ENCODE data around the gene ISOC2. TPM values are rescaled to one million over a fixed set of nuclear protein-coding genes. Genes with fewer than 3 reads are reported as not detected.

ISOC2 gene
- polyA plus RNA-seq, 1 donor = 30.4 TPM

DNA sequence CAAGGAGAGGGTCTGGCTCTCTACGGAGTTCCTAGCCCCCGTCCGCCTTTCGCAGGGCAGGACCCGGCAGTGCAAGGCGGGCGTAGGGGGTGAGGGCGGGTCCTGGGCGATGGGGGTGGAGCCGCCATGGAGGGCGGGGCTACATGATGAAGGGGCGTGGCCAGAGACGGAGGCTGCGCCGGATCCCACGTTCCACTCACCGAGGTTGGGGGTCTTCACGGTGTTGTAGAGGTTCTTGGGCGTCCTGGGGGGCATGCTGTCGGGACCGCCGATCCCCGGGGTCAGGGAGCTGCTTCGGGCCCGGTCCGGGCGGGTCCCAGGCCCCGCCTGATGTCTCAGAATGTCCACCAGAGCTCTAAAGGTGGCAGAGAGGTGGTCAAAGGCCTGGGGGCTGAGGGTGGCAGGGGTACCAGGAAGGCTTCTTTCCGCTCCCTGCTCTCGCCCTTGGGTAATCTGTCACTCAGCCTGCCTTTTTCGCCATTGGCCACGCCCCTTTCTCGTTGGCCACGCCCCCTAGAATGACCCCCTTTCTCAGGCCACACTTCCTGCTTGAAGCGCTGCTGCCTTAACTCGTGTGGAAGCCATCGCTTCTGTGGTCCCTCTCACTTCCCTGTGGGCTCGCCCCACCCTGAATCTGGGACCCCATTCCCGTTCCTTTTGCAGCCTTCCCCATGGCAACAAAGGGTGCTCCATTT, 20.9 kb downstream of the ISOC2 start:
- Histone ChIP-seq H3K27me3 (ENCODE audit: control insufficient read depth, insufficient read depth, low read length) (peaks cover 74% of the 10 kb centered on the region), H3K4me3 (ENCODE audit: low read length) (no peak overlapping the region), H3K9me3 (ENCODE audit: control insufficient read depth, low read depth, low read length) (peaks cover 9% of the 10 kb centered on the region), H3K27ac (ENCODE audit: low read length) (no peak overlapping the region), H3K36me3 (ENCODE audit: control insufficient read depth, insufficient read depth, low read length) (no peaks in the 10 kb centered on the region), H3K4me1 (ENCODE audit: control insufficient read depth, insufficient read depth, low read length) (peaks cover 4% of the 10 kb centered on the region)
- DNase-seq = no peak
- no CpG with 5 or more reads among the region's 39 CpGs for WGBS (ENCODE audit: insufficient coverage, low lambda C conversion rate)

DNA sequence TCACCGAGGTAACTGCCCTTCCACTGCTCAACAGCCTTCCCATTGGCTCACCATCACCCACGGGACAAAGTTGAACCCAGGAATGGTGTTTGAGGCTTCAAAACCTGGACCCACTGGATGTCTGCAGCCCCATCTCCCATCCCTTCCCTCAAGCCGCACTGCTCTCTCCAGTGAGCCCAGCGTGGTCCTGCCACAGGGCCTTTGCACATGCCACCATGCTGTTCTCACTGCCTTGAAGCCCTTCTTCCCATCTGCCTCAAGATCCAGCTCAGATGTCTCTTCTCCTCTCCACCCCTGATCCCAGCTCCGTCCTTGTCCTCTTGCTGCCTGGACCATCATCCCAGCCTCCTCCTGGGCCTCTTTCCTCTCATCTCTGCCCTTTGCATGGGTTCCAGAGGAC, 22.4 kb downstream of the ISOC2 start:
- H3K4me1 ChIP-seq (ENCODE audit: control insufficient read depth, insufficient read depth, low read length) = peaks cover 4% of the 10 kb centered on the region
- no peak for DNase-seq
- WGBS (ENCODE audit: insufficient coverage, low lambda C conversion rate) = 63% methylated on average over 2 of the region's 5 CpGs
- H3K27ac ChIP-seq (ENCODE audit: low read length) = no peak overlapping the region
- H3K36me3 ChIP-seq (ENCODE audit: control insufficient read depth, insufficient read depth, low read length) = no peaks in the 10 kb centered on the region
- H3K4me3 ChIP-seq (ENCODE audit: low read length) = no peak overlapping the region
- H3K9me3 ChIP-seq (ENCODE audit: control insufficient read depth, low read depth, low read length) = peaks cover 16% of the 10 kb centered on the region
- H3K27me3 ChIP-seq (ENCODE audit: control insufficient read depth, insufficient read depth, low read length) = peaks cover 61% of the 10 kb centered on the region

DNA sequence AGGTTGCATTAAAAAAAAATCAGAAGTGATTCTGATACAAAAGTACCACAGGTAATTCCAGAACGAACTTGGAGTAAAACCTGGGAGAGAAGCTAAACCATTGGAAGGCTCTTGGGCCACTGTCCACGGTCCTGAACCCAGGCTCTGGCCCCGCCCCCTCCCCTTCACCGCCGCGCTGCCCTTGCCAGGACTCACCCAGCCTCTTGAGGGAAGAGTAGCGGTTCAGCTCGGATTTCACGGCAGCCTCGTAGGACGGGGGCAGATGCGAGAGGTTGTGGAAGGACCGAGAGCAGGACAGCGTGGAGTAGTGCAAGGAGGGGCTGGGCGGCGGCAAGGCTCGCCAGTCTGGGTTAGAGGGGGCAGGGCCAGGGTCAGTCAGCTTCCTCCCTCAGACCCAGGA, 24.0 kb downstream of the ISOC2 start:
- Histone ChIP-seq H3K27ac (ENCODE audit: low read length) (no peak overlapping the region), H3K9me3 (ENCODE audit: control insufficient read depth, low read depth, low read length) (peaks cover 17% of the 10 kb centered on the region), H3K4me3 (ENCODE audit: low read length) (no peak overlapping the region), H3K27me3 (ENCODE audit: control insufficient read depth, insufficient read depth, low read length) (peaks cover 60% of the 10 kb centered on the region), H3K36me3 (ENCODE audit: control insufficient read depth, insufficient read depth, low read length) (no peaks in the 10 kb centered on the region), H3K4me1 (ENCODE audit: control insufficient read depth, insufficient read depth, low read length) (peaks cover 4% of the 10 kb centered on the region)
- peak in 1 of 2 donors; percentile 50 for DNase-seq
- no CpG with 5 or more reads among the region's 17 CpGs for WGBS (ENCODE audit: insufficient coverage, low lambda C conversion rate)

DNA sequence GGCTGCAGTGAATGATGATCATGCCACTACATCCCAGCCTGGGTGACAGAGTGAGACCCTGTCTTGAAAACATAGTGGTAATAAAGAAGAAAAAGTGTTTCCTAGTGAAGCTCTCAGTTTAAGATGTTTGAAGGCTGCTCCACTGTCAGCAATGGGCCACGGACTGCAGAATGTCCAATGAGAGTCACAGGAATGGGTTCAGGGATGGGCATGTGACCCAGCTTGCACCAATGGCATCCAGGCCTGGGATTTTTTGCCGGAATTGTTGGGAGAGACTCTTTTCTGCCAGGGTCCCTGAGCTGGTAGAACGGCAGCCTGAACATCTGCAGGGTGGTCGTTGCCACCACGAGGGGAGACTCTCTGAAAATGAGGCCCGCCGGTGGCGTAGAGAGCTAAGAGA, 24.6 kb downstream of the ISOC2 start:
- no peaks in the 10 kb centered on the region for H3K36me3 ChIP-seq (ENCODE audit: control insufficient read depth, insufficient read depth, low read length)
- no peak for DNase-seq
- H3K4me3 ChIP-seq (ENCODE audit: low read length) = no peak overlapping the region
- H3K9me3 ChIP-seq (ENCODE audit: control insufficient read depth, low read depth, low read length) = peaks cover 15% of the 10 kb centered on the region
- no CpG with 5 or more reads among the region's 8 CpGs for WGBS (ENCODE audit: insufficient coverage, low lambda C conversion rate)
- peaks cover 4% of the 10 kb centered on the region for H3K4me1 ChIP-seq (ENCODE audit: control insufficient read depth, insufficient read depth, low read length)
- peaks cover 63% of the 10 kb centered on the region for H3K27me3 ChIP-seq (ENCODE audit: control insufficient read depth, insufficient read depth, low read length)
- no peak overlapping the region for H3K27ac ChIP-seq (ENCODE audit: low read length)

- no peaks in the 10 kb centered on the region for H3K4me1 ChIP-seq (ENCODE audit: control insufficient read depth, insufficient read depth, low read length)
- DNase-seq = no peak
- no peak overlapping the region for H3K4me3 ChIP-seq (ENCODE audit: low read length)
- H3K36me3 ChIP-seq (ENCODE audit: control insufficient read depth, insufficient read depth, low read length) = no peaks in the 10 kb centered on the region
- H3K9me3 ChIP-seq (ENCODE audit: control insufficient read depth, low read depth, low read length) = peaks cover 7% of the 10 kb centered on the region
- no CpG with 5 or more reads among the region's 4 CpGs for WGBS (ENCODE audit: insufficient coverage, low lambda C conversion rate)
- H3K27ac ChIP-seq (ENCODE audit: low read length) = no peak overlapping the region
- peaks cover 49% of the 10 kb centered on the region for H3K27me3 ChIP-seq (ENCODE audit: control insufficient read depth, insufficient read depth, low read length)
These were observed 26.4 kb downstream of the ISOC2 start for GRCh38 chr19:55435020-55435419.

DNA sequence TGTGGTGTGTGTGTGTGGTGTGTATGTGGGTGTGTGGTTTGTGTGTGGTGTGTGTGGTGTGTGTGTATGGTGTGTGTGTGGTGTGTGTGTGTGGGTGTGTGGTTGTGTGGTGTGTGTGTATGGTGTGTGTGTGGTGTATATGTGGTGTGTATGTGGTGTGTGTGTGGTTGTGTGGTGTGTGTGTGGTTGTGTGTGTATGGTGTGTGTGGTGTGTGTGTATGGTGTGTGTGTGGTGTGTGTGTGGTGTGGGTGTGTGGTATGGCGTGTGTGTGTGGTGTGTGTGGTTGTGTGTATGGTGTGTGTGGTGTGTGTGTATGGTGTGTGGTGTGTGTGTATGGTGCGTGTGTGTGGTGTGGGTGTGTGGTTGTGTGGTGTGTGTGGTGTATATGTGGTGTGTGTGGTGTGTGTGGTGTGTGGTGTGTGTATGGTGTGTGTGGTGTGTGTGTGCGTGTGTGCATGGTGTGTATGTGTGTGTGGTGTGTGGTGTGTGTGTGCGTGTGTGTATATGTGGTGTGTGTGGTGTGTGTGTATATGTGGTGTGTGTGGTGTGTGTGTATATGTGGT, 27.0 kb downstream of the ISOC2 start:
- H3K27me3 ChIP-seq (ENCODE audit: control insufficient read depth, insufficient read depth, low read length) = peaks cover 43% of the 10 kb centered on the region
- DNase-seq = no peak
- H3K36me3 ChIP-seq (ENCODE audit: control insufficient read depth, insufficient read depth, low read length) = no peaks in the 10 kb centered on the region
- H3K4me3 ChIP-seq (ENCODE audit: low read length) = no peak overlapping the region
- H3K27ac ChIP-seq (ENCODE audit: low read length) = no peak overlapping the region
- H3K4me1 ChIP-seq (ENCODE audit: control insufficient read depth, insufficient read depth, low read length) = no peaks in the 10 kb centered on the region
- WGBS (ENCODE audit: insufficient coverage, low lambda C conversion rate) = no CpG with 5 or more reads among the region's 4 CpGs
- H3K9me3 ChIP-seq (ENCODE audit: control insufficient read depth, low read depth, low read length) = peaks cover 7% of the 10 kb centered on the region

DNA sequence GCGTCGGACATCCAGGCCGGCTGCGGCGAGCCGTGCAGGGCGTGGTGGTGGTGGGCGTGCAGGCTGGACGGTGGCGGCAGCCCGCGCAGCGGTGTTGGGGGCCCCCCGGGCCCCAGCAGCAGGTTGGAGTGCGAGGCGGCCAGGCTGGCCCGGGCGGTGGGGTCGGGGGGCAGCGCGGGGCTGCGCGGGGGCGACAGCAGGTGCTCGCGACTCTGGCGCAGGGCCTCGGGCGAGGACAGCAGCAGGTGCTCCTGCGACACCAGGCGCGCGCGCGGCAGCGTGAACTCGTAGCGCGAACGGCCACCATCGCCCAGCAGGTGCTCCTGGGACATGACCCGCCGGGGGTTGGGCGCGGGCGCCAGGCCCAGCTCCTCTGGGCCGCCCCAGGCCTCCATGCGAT, 28.1 kb downstream of the ISOC2 start:
- H3K9me3 ChIP-seq (ENCODE audit: control insufficient read depth, low read depth, low read length) = peaks cover 7% of the 10 kb centered on the region
- no CpG with 5 or more reads among the region's 48 CpGs for whole genome bisulfite sequencing (ENCODE audit: insufficient coverage, low lambda C conversion rate)
- H3K27ac ChIP-seq (ENCODE audit: low read length) = no peak overlapping the region
- H3K4me1 ChIP-seq (ENCODE audit: control insufficient read depth, insufficient read depth, low read length) = no peaks in the 10 kb centered on the region
- H3K27me3 ChIP-seq (ENCODE audit: control insufficient read depth, insufficient read depth, low read length) = peaks cover 39% of the 10 kb centered on the region
- no peak for DNase-seq
- no peak overlapping the region for H3K4me3 ChIP-seq (ENCODE audit: low read length)
- no peaks in the 10 kb centered on the region for H3K36me3 ChIP-seq (ENCODE audit: control insufficient read depth, insufficient read depth, low read length)

GRCh38 chr19:55432241-55432959, 29.0 kb downstream of the ISOC2 start:
- no peaks in the 10 kb centered on the region for H3K36me3 ChIP-seq (ENCODE audit: control insufficient read depth, insufficient read depth, low read length)
- no peak overlapping the region for H3K27ac ChIP-seq (ENCODE audit: low read length)
- H3K9me3 ChIP-seq (ENCODE audit: control insufficient read depth, low read depth, low read length) = peaks cover 7% of the 10 kb centered on the region
- H3K4me1 ChIP-seq (ENCODE audit: control insufficient read depth, insufficient read depth, low read length) = no peaks in the 10 kb centered on the region
- peaks cover 36% of the 10 kb centered on the region for H3K27me3 ChIP-seq (ENCODE audit: control insufficient read depth, insufficient read depth, low read length)
- H3K4me3 ChIP-seq (ENCODE audit: low read length) = no peak overlapping the region
- WGBS (ENCODE audit: insufficient coverage, low lambda C conversion rate) = no CpG with 5 or more reads among the region's 14 CpGs
- DNase-seq = no peak

DNA sequence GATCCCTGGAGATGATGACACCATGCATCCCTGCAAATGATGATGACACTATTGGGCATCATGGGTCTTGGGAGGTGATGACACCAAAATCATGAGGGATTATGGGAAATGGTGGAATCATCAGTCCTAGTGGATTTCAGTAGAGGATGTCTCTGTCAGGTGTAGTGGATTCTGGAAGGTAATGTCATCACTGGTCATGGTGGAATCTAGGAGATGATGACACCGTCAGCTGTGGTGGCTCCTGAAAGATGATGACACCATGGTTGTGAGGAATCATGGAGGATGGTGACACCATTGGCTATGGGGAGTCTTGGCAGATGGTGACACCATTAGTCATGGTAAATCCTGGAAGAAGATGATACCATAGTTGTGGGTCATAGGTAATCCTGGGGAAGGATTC, 30.3 kb downstream of the ISOC2 start:
- Histone ChIP-seq H3K27me3 (ENCODE audit: control insufficient read depth, insufficient read depth, low read length) (peaks cover 33% of the 10 kb centered on the region), H3K36me3 (ENCODE audit: control insufficient read depth, insufficient read depth, low read length) (no peaks in the 10 kb centered on the region), H3K9me3 (ENCODE audit: control insufficient read depth, low read depth, low read length) (peaks cover 7% of the 10 kb centered on the region), H3K4me1 (ENCODE audit: control insufficient read depth, insufficient read depth, low read length) (no peaks in the 10 kb centered on the region), H3K4me3 (ENCODE audit: low read length) (no peak overlapping the region), H3K27ac (ENCODE audit: low read length) (no peak overlapping the region)
- no peak for DNase-seq
- 100% methylated on average over 1 of the region's 1 CpG for WGBS (ENCODE audit: insufficient coverage, low lambda C conversion rate)

DNA sequence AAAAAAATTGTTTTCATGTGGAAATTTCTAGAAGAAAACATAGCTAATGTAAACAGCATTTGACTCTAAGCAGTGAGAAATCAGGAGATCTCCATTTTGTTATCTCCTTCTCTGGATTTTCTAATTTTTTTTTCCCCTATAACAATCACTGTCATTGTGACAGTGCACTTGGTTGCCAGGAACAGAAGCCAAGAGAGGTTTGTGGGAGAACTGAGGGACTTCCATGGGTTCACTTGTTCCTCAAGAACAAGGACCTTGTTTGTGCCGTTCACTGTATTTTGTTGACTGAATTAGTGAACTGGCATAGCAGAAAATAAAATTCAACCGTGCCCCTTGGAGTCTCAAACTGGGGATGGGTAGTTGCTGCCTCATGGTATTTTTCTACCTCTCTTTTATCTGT, 35.4 kb downstream of the ISOC2 start:
- H3K27me3 ChIP-seq (ENCODE audit: control insufficient read depth, insufficient read depth, low read length) = peaks cover 15% of the 10 kb centered on the region
- no peak overlapping the region for H3K4me3 ChIP-seq (ENCODE audit: low read length)

More for the DNA sequence above, 35.4 kb downstream of the ISOC2 start:
- Histone ChIP-seq H3K36me3 (ENCODE audit: control insufficient read depth, insufficient read depth, low read length) (no peaks in the 10 kb centered on the region), H3K27ac (ENCODE audit: low read length) (no peak overlapping the region), H3K4me1 (ENCODE audit: control insufficient read depth, insufficient read depth, low read length) (no peaks in the 10 kb centered on the region), H3K9me3 (ENCODE audit: control insufficient read depth, low read depth, low read length) (no peaks in the 10 kb centered on the region)
- DNase-seq = no peak
- no CpG with 5 or more reads among the region's 2 CpGs for WGBS (ENCODE audit: insufficient coverage, low lambda C conversion rate)

Data from large intestine (tissue), 3 donors.